Non-pigmented ciliary epithelial cell (primary cell): ENCODE data around the gene FLT1.

Source experiments
- DNase-seq: peaks from one replicate; pipeline ENCODE4 v3.0.0-alpha.2; 2010; ENCODE audit warnings: low read depth

Gene FLT1

DNA sequence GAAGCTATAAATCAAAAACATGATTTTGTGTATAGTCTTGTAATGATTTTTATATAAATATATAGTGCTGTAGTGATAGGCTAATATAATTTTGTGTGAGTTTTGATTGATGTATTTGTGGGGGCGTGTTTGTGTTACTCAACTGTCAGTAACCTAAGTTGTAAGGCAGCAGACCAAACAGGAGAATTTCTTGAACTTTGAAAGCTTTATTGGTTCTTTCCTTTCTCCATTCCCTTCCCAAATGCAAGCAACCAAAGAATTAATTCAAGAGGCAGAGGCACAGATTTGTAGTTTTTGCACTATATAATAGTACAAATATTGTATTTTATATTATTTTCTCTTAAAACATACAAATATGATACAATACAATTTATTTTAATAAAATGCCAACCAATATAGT lies 109.6 kb downstream of the FLT1 start:
- DNase-seq: no peak

DNA sequence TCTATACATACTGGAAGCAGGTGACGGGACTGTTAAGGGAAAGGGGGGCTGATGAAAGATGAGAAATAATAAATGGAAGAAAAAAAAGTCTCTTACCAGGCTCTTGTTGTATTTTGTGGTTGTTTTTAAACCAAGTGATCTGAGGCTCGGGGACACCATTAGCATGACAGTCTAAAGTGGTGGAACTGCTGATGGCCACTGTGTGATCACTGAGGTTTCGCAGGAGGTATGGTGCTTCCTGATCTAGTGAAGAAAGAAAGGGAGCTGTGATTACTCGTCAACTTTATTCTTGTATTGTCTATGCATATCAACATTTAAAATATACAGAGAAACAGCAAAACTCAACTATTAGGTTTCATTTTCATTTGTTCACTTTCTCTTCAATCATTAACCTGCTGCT lies 110.1 kb downstream of the FLT1 start:
- DNase-seq: no peak

DNA sequence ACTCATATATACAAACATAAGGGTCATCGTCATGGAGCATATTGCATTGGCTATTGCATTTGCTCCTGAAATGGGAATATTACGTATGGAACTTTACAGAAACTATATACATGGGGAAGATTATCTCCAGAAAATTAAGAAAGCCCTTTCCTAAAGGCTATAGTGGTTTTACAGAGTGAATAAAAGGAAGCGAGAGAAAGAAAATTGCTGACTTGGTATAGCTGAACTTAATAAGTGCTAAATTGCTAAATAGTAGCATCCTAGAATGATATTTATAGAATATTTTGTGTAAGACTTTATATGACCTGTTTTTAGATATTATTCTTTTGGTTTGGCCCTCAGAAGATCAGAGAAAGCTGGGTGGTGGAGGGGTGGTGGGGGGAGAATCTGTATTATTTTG lies 114.6 kb downstream of the FLT1 start:
- no peak for DNase-seq

DNA sequence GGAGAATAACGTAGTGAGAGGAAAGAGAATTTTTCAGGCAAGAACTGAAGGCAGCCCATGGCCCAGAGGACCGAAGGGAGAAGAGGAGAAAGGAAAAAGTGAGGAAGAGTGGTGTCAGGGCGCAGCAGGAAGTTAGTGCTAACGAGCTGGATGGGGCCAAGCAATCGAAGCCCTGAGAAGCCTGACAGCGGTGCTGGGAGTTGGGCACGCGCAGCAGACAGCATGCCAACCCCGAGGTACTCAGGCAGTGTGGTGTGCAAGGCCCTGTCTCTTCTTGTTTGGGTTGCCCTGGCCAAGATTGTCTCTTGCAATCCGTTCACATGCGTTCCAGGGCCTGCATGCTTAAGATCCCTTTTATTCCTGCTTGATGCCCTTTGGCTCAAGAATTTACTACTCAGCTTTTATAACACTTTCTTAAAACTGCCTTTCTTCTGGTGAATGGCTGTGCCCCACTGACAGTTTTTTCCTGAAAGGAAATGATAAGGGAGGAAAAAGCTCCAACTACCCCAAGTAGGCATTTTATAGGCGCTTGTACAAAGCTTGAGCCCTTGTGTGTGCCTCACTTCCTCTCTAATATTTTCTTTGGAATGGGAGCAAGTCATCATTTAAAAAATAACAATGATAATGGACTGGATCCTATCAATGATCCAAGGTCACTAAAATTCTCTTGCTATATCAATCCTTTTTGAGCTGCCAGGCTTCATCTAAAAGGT lies 115.4 kb downstream of the FLT1 start:
- DNase-seq: no peak

DNA sequence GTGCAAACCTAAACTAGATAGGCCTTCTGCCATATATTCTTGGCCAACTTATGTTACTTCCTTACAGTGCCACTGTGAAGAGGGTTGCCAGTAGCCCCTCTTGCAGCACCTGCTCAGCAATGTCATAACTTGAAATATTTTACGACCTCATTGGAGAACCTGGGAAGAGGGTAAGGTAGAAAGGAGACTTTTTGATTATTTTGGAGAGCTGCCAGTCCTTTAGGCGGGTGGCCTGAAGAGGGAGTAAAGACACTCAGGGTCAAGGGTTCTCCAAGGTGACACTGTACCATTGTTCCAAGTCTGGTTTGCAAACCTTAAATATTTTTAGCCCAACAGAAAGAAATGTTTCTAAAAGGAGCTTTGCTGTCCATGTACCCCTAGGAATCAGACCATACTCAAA lies 118.3 kb downstream of the FLT1 start:
- no peak for DNase-seq

- no peak for DNase-seq
Measured at GRCh38 chr13:28375250-28375930, 119.5 kb downstream of the FLT1 start.

DNA sequence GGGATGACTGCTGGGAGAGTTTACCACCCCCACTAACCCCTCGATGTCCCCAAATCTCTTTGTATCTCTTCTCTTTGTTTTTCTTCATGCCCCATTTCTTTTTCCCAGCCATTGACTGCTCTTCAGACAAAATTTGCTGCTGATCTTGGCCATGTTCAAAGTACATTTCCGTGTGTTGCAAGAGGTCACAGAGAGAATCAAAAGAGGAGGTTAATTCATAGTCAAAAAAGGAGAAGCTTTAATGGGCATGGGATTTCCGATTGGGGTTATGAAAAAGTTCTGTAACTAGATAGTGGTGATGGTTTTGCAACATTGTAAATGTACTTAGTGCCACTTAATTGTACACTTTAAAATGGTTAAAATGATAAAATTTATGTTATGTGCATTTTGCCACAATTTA lies 121.1 kb downstream of the FLT1 start:
- DNase-seq: no peak

- DNase-seq: no peak
Measured at GRCh38 chr13:28370448-28370847, 124.5 kb downstream of the FLT1 start.

DNA sequence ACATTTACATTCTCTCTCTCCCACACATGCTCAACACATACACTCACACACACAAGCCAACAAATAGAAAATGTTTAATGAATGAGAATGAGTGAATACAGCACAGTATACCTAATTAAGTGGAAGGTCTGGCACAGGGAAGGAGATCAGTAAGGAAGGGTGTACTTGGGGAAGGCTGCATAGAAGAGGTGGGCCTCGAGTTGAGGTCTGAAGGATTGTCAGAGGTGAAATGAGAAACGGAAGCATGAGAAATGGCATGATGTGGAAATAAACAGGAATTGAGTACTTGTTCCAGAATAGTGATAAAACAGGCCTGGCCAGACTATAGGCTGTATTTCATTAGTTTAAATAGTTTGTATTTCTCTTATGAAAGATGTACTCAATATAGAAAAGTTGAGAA lies 136.2 kb downstream of the FLT1 start:
- no peak for DNase-seq

- DNase-seq: no peak
Measured at GRCh38 chr13:28357911-28358433, 137.0 kb downstream of the FLT1 start.

DNA sequence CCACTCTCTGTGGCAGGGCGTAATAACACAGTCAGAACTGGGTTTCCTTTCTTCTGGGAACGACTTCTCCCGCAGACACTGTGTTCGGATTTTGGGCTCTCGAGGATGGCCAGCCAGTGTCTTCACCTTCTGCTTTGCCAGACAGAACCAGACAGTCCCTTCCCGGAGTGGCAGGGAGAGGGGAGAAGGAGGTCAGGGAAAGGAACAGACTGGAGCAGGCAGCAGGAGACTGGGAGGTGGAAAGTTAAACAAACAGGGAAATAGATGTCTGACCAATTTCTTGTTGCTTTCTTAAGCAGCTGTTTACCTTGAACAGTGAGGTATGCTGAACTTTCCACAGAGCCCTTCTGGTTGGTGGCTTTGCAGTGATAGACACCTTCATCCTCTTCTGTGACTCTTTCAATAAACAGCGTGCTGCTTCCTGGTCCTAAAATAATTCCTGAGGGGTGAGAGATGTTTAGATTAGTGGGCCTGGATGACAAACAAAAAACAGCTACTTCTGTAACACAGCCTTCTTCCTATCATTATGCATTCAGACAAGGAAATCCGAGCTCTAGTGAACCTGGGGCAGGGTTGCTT lies 137.6 kb downstream of the FLT1 start:
- DNase-seq: no peak

DNA sequence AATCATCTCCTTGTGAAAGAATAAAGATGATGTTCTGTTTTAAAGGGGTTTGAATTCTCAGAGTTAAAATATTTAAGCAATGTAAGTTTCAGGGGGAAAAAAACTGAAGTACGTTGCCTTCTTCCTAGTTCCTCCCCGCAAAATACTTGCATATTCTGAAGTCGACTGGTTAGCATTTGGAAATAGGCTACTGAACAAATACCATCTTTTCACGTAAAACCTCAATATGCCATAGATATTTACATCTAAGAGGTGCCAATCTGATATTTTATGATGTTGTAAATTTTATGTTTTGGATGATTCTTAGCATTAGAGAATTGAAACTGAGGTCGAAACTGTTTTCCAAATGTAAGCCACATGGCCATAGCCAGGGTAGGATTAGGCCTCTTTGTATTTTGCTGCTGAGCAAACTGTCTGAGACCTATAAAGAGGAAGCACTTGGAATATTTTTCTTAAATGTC lies 138.3 kb downstream of the FLT1 start:
- no peak for DNase-seq

- DNase-seq: peak; percentile 71
Measured at GRCh38 chr13:28355822-28356371, 139.0 kb downstream of the FLT1 start.

DNA sequence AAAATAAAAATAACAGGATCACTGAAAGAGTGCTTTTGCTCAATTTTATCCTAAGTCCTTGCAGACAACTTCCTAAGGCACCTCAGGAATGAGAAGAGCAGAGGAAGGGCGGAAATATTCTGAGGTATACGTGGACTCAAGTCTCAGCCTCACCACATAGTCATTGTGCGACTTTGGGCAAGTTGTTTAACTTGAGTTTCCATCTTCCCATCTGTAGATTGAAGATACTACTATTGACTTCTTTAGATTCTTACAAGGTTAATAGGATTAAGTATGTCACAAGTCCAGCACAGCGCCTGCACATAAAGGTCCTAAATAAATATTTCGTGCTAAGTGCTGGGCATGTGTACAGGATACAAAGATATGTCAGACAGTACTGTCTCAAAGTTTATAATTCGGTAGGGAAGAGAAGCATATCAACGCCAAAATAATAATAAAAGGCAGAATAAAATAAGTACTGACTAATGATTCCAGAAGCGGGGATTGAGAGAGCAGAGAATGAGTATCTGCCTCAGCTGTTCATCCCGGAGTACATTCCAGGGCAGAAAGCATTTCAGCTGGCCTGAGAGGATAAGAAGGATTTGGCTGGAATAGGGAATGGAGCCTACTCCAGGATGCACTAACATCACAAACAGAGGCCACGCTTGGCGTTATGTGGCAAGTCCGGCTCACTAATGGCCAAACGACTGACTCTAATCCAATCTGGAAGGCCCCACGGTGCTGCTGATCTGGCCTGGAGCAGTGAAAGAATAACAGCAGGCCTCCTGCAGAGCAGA lies 139.7 kb downstream of the FLT1 start:
- no peak for DNase-seq

GRCh38 chr13:28353679-28354078 lies 141.2 kb downstream of the FLT1 start:
- DNase-seq: no peak

- DNase-seq: no peak
Measured at GRCh38 chr13:28349907-28350654, 144.8 kb downstream of the FLT1 start.

DNA sequence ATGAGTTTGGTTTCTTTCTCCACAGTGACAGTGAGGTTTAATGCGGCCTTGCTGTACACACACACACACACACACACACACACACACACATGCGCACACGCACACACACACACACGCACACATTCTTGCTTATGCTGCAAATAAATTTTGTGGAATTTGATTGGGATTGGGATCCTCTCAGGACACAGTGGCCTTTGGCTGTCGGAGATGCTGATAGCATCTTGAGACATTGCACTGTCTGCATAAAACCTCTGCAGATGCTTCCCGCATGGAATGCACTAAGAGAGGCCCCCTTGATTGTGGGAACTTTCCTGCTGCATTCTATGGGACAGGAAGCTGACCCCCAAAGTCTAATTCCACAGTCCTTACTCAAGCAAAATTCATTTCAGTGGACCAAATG lies 145.6 kb downstream of the FLT1 start:
- DNase-seq: no peak

DNA sequence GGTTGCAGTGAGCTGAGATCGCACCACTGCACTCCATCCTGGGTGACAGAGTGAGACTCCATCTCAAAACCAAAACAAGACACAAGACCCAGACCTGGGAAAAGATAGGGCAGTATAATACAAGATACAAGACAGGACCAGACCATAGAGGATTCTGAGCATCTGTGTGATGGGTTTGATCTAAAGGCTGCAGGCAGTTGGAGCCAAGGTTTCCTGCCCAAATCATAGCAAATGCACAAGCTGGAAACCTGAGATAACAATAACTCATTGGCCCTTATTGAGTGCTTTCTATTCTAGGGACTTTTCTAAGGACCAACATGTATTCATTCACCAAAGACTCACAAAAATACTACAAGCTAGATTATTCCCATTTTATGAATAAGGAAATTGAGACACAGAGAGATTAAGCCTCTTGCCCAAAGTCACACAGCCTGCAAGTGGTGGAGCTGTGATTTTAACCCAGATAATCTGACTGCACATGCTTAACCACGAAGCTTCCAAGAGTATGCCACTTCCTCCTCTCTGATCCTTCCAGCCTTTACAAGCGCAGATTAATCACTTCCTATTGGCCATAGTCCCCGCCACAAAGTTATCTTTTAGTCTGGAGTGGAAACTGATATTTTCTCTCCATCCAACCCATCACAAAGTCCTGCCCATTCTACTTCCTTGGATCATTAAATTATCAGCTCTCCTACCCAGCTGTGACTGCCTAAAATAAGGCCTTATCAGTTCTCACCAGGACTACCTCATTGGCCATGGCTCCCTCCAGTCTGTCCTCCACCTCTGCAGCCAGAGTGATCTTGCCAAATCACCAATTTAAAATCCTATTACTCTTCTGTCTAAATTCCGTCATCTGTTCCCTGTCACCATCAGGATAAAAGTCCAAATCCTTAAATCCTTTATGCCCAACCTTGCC lies 147.2 kb downstream of the FLT1 start:
- DNase-seq: no peak

GRCh38 chr13:28346154-28346553 lies 148.8 kb downstream of the FLT1 start:
- DNase-seq: no peak

DNA sequence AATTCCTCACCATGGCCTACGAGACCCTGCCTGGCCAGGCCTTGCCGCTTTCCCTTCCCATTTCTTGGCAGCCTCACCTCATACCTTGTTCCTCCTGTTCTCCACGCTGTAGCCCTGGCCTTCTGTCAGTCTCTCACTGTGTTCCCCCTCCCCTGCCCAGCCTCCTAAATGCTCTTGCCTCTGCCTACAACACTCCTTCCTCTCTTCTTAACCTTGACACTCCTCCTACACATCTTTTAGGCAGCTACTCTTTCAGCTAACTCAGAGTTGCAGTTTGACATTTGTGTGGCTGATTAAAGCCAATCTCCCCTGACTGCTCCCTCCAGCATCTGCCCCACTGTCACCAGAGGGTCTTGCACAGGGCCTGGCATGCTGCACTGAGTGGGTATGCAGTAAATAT lies 150.8 kb downstream of the FLT1 start:
- no peak for DNase-seq
